ENCODE measurements around the gene TFF3.

DNA sequence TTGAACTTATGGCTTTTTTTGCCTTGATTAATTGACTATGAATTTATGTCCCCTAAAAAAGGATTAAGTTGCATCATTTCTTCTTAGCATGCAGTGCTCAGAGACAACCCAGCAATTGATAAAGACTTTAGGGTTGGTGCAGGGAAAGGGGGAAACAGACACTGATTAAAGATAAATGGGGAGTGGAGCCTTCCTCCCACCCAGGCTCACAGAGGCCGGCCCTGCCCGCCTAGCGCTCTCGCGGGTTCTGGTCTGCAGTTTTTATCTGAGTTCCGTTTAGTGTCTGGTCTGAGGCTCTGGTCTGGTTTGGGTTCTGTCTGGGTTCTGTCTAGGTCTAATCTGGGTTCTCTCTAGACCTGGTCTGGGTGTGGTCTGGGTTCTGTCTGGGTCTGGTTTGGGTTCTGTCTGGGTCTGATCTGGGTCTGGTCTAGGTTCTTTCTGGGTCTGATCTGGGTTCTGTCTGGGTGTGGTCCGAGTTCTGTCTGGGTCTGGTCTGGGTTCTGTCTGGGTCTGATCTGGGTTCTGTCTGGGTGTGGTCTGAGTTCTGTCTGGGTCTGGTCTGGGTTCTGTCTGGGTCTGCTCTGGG lies 48.1 kb downstream of the TFF3 start:
- TF ChIP-seq, protein P1, sequence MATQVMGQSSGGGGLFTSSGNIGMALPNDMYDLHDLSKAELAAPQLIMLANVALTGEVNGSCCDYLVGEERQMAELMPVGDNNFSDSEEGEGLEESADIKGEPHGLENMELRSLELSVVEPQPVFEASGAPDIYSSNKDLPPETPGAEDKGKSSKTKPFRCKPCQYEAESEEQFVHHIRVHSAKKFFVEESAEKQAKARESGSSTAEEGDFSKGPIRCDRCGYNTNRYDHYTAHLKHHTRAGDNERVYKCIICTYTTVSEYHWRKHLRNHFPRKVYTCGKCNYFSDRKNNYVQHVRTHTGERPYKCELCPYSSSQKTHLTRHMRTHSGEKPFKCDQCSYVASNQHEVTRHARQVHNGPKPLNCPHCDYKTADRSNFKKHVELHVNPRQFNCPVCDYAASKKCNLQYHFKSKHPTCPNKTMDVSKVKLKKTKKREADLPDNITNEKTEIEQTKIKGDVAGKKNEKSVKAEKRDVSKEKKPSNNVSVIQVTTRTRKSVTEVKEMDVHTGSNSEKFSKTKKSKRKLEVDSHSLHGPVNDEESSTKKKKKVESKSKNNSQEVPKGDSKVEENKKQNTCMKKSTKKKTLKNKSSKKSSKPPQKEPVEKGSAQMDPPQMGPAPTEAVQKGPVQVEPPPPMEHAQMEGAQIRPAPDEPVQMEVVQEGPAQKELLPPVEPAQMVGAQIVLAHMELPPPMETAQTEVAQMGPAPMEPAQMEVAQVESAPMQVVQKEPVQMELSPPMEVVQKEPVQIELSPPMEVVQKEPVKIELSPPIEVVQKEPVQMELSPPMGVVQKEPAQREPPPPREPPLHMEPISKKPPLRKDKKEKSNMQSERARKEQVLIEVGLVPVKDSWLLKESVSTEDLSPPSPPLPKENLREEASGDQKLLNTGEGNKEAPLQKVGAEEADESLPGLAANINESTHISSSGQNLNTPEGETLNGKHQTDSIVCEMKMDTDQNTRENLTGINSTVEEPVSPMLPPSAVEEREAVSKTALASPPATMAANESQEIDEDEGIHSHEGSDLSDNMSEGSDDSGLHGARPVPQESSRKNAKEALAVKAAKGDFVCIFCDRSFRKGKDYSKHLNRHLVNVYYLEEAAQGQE (IDR thresholded peaks at IDR 0.05; ENCODE audit: insufficient read depth in 1 of 2, low read depth in 2 of 2, low read length in 2 of 2): no peak
- TF ChIP-seq POLR2AphosphoS5 (IDR thresholded peaks at IDR 0.05; ENCODE audit: low read depth, low read length) (no peak), SIN3A (IDR thresholded peaks at IDR 0.05; ENCODE audit: borderline replicate concordance, insufficient read depth, low read length) (no peak)

Measured in PFSK-1 (cell line).